Right atrium auricular region (tissue), 2 donors: Measurements from ENCODE around the gene PTPN4. TPM values are rescaled to one million over a fixed set of nuclear protein-coding genes. Genes with fewer than 3 reads are reported as not detected.

ENCODE experiments used
- DNase-seq: peaks from one replicate; pipeline ENCODE4 v3.0.0-alpha.2; 2019; ENCODE audit warnings: low spot score
- H3K27ac ChIP-seq, 2 donors: fragments of 200-600 bp; sonication (generic); 1 replicate in 1 of 2; 2 replicates in 1 of 2; pipeline ENCODE4 v1.5.1; 2016 to 2019
- H3K27me3 ChIP-seq, 2 donors: fragments of 200-600 bp; sonication (generic); one replicate each; pipeline versions ENCODE4 v1.5.1 to v1.6.0; 2017 to 2019
- H3K36me3 ChIP-seq: fragments of 200-600 bp; sonication (generic); one replicate; pipeline ENCODE4 v1.5.1; 2016
- H3K4me1 ChIP-seq, 2 donors: fragments of 200-600 bp; sonication (generic); one replicate each; pipeline versions ENCODE4 v1.5.1 to v1.6.0; 2017 to 2019
- H3K4me3 ChIP-seq, 2 donors: fragments of 200-600 bp; sonication (generic); 1 replicate in 1 of 2; 2 replicates in 1 of 2; pipeline ENCODE4 v1.5.1; 2017 to 2019; ENCODE audit warnings: mild to moderate bottlenecking in 1 of 2, moderate library complexity in 1 of 2
- H3K9me3 ChIP-seq, 2 donors: fragments of 200-600 bp; sonication (generic); one replicate each; pipeline ENCODE4 v1.5.1; 2019
- CTCF ChIP-seq, 2 donors: fragments of 200-600 bp; sonication (generic); IDR thresholded peaks; one replicate each; pipeline ENCODE4 v1.5.1; 2019; ENCODE audit warnings: antibody characterized with exemption in 2 of 2
- total RNA-seq, 2 donors: library from RNA; depleted of rRNA; stranded (reverse); fragments of >200 nt; gene quantifications; one replicate each; pipeline ENCODE4 v1.1.0, GENCODE V29; 2016

The PTPN4 gene
- total RNA-seq, 2 donors from 2014 or later: 23.7 to 44.1 TPM

- no peak overlapping the region for H3K4me3 ChIP-seq
- H3K9me3 ChIP-seq: no peaks in the 10 kb centered on the region
- no peak for DNase-seq
- TF ChIP-seq CTCF (IDR thresholded peaks at IDR 0.05): no peak
- peaks cover 0 to 19% of the 10 kb centered on the region in 2 donors for H3K4me1 ChIP-seq
- no peaks in the 10 kb centered on the region for H3K27me3 ChIP-seq
- H3K27ac ChIP-seq: no peak overlapping the region
- no peaks in the 10 kb centered on the region for H3K36me3 ChIP-seq
These were observed 9.0 kb downstream of the PTPN4 start for GRCh38 chr2:119768742-119769141.

- H3K4me1 ChIP-seq: peaks cover 0 to 19% of the 10 kb centered on the region in 2 donors
- no peaks in the 10 kb centered on the region for H3K36me3 ChIP-seq
- H3K27ac ChIP-seq: no peak overlapping the region
- no peaks in the 10 kb centered on the region for H3K9me3 ChIP-seq
- no peak overlapping the region for H3K4me3 ChIP-seq
- H3K27me3 ChIP-seq: no peaks in the 10 kb centered on the region
- no peak for DNase-seq
- no peak for TF ChIP-seq CTCF (IDR thresholded peaks at IDR 0.05)
These were observed 9.9 kb downstream of the PTPN4 start for GRCh38 chr2:119769645-119770044.

GRCh38 chr2:119771331-119771730 lies 11.6 kb downstream of the PTPN4 start:
- no peak for DNase-seq
- no peak for TF ChIP-seq CTCF (IDR thresholded peaks at IDR 0.05)
- Histone ChIP-seq H3K36me3 (no peaks in the 10 kb centered on the region), H3K4me3 (no peak overlapping the region), H3K9me3 (no peaks in the 10 kb centered on the region), H3K27me3 (no peaks in the 10 kb centered on the region), H3K27ac (peak overlapping the region; percentile 24 to 55), H3K4me1 (peaks cover 0 to 19% of the 10 kb centered on the region in 2 donors)

GRCh38 chr2:119772128-119772527 lies 12.4 kb downstream of the PTPN4 start:
- no peak for DNase-seq
- H3K36me3 ChIP-seq: no peaks in the 10 kb centered on the region
- H3K4me3 ChIP-seq: no peak overlapping the region
- H3K27me3 ChIP-seq: no peaks in the 10 kb centered on the region
- H3K9me3 ChIP-seq: no peaks in the 10 kb centered on the region
- TF ChIP-seq CTCF (IDR thresholded peaks at IDR 0.05): no peak
- peaks cover 0 to 19% of the 10 kb centered on the region in 2 donors for H3K4me1 ChIP-seq
- peak overlapping the region in 1 of 2 donors; percentile 55 for H3K27ac ChIP-seq

GRCh38 chr2:119772767-119773166 lies 13.0 kb downstream of the PTPN4 start:
- Histone ChIP-seq H3K36me3 (no peaks in the 10 kb centered on the region), H3K9me3 (no peaks in the 10 kb centered on the region), H3K27ac (no peak overlapping the region), H3K4me1 (peaks cover 0 to 19% of the 10 kb centered on the region in 2 donors), H3K4me3 (no peak overlapping the region), H3K27me3 (no peaks in the 10 kb centered on the region)
- no peak for DNase-seq
- TF ChIP-seq CTCF (IDR thresholded peaks at IDR 0.05): no peak

GRCh38 chr2:119774026-119774425 lies 14.3 kb downstream of the PTPN4 start:
- no peak for DNase-seq
- Histone ChIP-seq H3K27me3 (no peaks in the 10 kb centered on the region), H3K9me3 (no peaks in the 10 kb centered on the region), H3K4me1 (peaks cover 0 to 19% of the 10 kb centered on the region in 2 donors), H3K36me3 (no peaks in the 10 kb centered on the region), H3K4me3 (no peak overlapping the region), H3K27ac (no peak overlapping the region)
- TF ChIP-seq CTCF (IDR thresholded peaks at IDR 0.05): no peak
